Neural cell (in vitro differentiated cells): ENCODE results near the gene SBK3. TPM values are rescaled to one million over a fixed set of nuclear protein-coding genes. Genes with fewer than 3 reads are reported as not detected.

ENCODE experiments used
- H2AFZ ChIP-seq: fragments of 200-600, 300-800 bp; sonication (generic), shearing (Covaris generic); 2 replicates; pipeline ENCODE4 v1.6.0; 2014; ENCODE audit warnings: low read depth, mild to moderate bottlenecking, antibody characterized with exemption, low read length, moderate library complexity
- H3F3A ChIP-seq: fragments of 200-600 bp; shearing (Covaris generic); 2 replicates; pipeline ENCODE4 v1.6.1; 2016; ENCODE audit warnings: mild to moderate bottlenecking, moderate library complexity, mixed read lengths, antibody characterized with exemption, low read length; ENCODE audit not compliant: insufficient read depth, poor library complexity, severe bottlenecking
- H3K27ac ChIP-seq: fragments of 200-600, 300-800 bp; sonication (generic), shearing (Covaris generic); 2 replicates; pipeline ENCODE4 v1.5.1; 2014; ENCODE audit warnings: mild to moderate bottlenecking, low read length, moderate library complexity
- H3K27me3 ChIP-seq: fragments of 300-800, 200-600 bp; sonication (generic), shearing (Covaris generic); 2 replicates; pipeline ENCODE4 v1.6.0; 2014; ENCODE audit warnings: mild to moderate bottlenecking, low read depth, low read length, moderate library complexity; ENCODE audit not compliant: insufficient read depth
- H3K36me3 ChIP-seq: fragments of 300-800, 200-600 bp; sonication (generic), shearing (Covaris generic); 2 replicates; pipeline ENCODE4 v1.5.1; 2014; ENCODE audit warnings: mild to moderate bottlenecking, antibody characterized with exemption, low read length, moderate library complexity; ENCODE audit not compliant: insufficient read depth
- H3K4me2 ChIP-seq: fragments of 300-800, 200-600 bp; sonication (generic), shearing (Covaris generic); 2 replicates; pipeline ENCODE4 v1.6.0; 2014; ENCODE audit warnings: mild to moderate bottlenecking, low read length
- H3K4me3 ChIP-seq: fragments of 300-800, 200-600 bp; sonication (generic), shearing (Covaris generic); 2 replicates; pipeline ENCODE4 v1.5.1; 2014; ENCODE audit warnings: mild to moderate bottlenecking, low read length, moderate library complexity
- H3K79me2 ChIP-seq: fragments of 200-600 bp; shearing (Covaris generic); replicated peaks from 2 replicates; pipeline ENCODE4 v1.6.0; 2014; ENCODE audit warnings: mild to moderate bottlenecking, low read length, moderate library complexity; ENCODE audit not compliant: insufficient read depth
- H3K9ac ChIP-seq: fragments of 300-800, 200-600 bp; sonication (generic), shearing (Covaris generic); 2 replicates; pipeline ENCODE4 v1.6.1; 2016; ENCODE audit warnings: mild to moderate bottlenecking, low read length, mixed read lengths
- H3K9me2 ChIP-seq: fragments of 200-600 bp; shearing (Covaris generic); 2 replicates; pipeline ENCODE4 v1.6.1; 2016; ENCODE audit warnings: mild to moderate bottlenecking, low read length, mixed read lengths; ENCODE audit not compliant: insufficient read depth
- H3K9me3 ChIP-seq: fragments of 200-600, 300-800 bp; sonication (generic), shearing (Covaris generic); 2 replicates; pipeline ENCODE4 v1.6.1; 2016; ENCODE audit warnings: mild to moderate bottlenecking, mixed run types, low read length, moderate library complexity, mixed read lengths
- H4K20me1 ChIP-seq: fragments of 200-600 bp; shearing (Covaris generic); 2 replicates; pipeline ENCODE4 v1.6.1; 2016; ENCODE audit warnings: mild to moderate bottlenecking, mixed run types; ENCODE audit not compliant: insufficient read depth
- EP300 ChIP-seq: fragments of 450-650 bp; conservative IDR thresholded peaks from 2 replicates; pipeline ENCODE4 v1.6.1; 2014; ENCODE audit warnings: antibody characterized with exemption, mild to moderate bottlenecking, moderate library complexity; ENCODE audit not compliant: poor library complexity, severe bottlenecking
- EZH2 ChIP-seq: fragments of 200-600, 300-800 bp; shearing (Covaris generic), sonication (generic); IDR thresholded peaks from 2 replicates; pipeline ENCODE4 v1.6.1; 2014; ENCODE audit warnings: antibody characterized with exemption, low read length, borderline replicate concordance, mild to moderate bottlenecking; ENCODE audit not compliant: insufficient read depth, poor library complexity, severe bottlenecking
- MXI1 ChIP-seq: fragments of 450-650 bp; conservative IDR thresholded peaks from 2 replicates; pipeline ENCODE4 v1.6.1; 2014; ENCODE audit warnings: antibody characterized with exemption, mild to moderate bottlenecking; ENCODE audit not compliant: poor library complexity, severe bottlenecking
- POLR2AphosphoS5 ChIP-seq: IDR thresholded peaks from 2 replicates; pipeline ENCODE4 v1.6.1; 2012
- RAD21 ChIP-seq: fragments of 450-650 bp; conservative IDR thresholded peaks from 2 replicates; pipeline ENCODE4 v1.6.1; 2014; ENCODE audit warnings: antibody characterized with exemption, mild to moderate bottlenecking, moderate library complexity
- SMC3 ChIP-seq: fragments of 450-650 bp; conservative IDR thresholded peaks from 2 replicates; pipeline ENCODE4 v1.6.1; 2014; ENCODE audit warnings: antibody characterized with exemption, mild to moderate bottlenecking, moderate library complexity; ENCODE audit not compliant: poor library complexity
- TAF1 ChIP-seq: IDR thresholded peaks from 2 replicates; pipeline ENCODE4 v1.6.1; 2012; ENCODE audit warnings: low read depth
- polyA plus RNA-seq: library from polyadenylated mRNA; depleted of rRNA; stranded (reverse); fragments of >200 nt; gene quantifications from 2 replicates; pipeline ENCODE4 v1.2.3, GENCODE V29; 2014
- TF ChIP-seq, protein P1 (sequence below): IDR thresholded peaks from 2 replicates; pipeline ENCODE4 v1.6.1; 2012; ENCODE audit warnings: borderline replicate concordance
- TF ChIP-seq, protein P2 (sequence below): fragments of 450-650 bp; IDR thresholded peaks from 2 replicates; pipeline ENCODE4 v1.5.1; 2014; ENCODE audit warnings: antibody characterized with exemption, mild to moderate bottlenecking, moderate library complexity; ENCODE audit not compliant: poor library complexity, severe bottlenecking

SBK3 gene
- polyA plus RNA-seq, 1 donor from 2014 or later: not detected

DNA sequence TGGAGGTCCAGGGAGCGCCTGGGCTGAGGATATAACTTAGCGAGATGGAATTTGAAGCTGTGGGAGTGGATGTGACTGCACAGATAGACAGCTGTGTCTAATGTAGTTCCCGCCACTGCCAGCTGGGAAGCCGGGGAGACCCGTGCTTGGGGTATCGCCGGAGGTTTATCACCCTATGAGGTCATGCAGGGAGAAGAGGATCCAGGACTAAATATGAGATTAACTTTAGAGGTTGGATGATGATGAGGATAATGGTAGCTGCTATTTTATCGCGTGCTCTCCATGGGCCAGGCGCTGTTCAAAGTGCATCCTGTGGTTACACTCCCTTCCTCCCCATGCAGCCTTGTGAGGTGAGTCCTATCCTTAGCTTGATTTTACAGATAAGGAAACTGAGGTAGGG, 37.2 kb downstream of the SBK3 start:
- H3K27ac ChIP-seq: no peak overlapping the region
- TF ChIP-seq TAF1 (no peak), SMC3 (no peak)
- no peak overlapping the region for H3K4me3 ChIP-seq
- no peak overlapping the region for H3K4me2 ChIP-seq
- H3K79me2 ChIP-seq: no peaks in the 10 kb centered on the region
- no peak overlapping the region for H3K9ac ChIP-seq
- no peaks in the 10 kb centered on the region for H3K9me3 ChIP-seq
- H3K27me3 ChIP-seq: no peaks in the 10 kb centered on the region
- no peaks in the 10 kb centered on the region for H3F3A ChIP-seq
- H4K20me1 ChIP-seq: no peaks in the 10 kb centered on the region
- H2AFZ ChIP-seq: no peak overlapping the region
- H3K36me3 ChIP-seq: no peaks in the 10 kb centered on the region
- H3K9me2 ChIP-seq: no peaks in the 10 kb centered on the region

DNA sequence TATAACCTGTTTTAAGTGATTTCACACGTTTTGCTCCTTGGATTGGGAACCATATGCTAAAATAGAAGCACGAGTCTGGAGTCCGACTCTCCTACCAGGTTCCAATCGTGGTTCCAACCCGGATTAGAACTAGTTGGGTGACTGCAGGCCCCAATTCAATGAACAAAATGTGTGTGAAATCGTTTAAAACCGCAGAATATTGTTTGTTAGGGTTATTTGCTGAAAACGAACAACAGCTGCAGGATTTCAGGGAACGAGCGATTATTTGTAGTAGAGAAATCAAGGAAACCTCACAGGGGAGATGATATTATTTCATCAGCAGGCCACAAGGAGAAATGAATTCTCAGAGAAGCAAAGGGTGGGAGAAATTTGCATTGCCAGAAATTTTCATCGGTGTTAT, 40.4 kb downstream of the SBK3 start:
- Histone ChIP-seq H3K4me2 (no peak overlapping the region), H3F3A (no peaks in the 10 kb centered on the region), H3K36me3 (no peaks in the 10 kb centered on the region), H3K27ac (no peak overlapping the region), H3K27me3 (no peaks in the 10 kb centered on the region), H2AFZ (no peak overlapping the region), H4K20me1 (no peaks in the 10 kb centered on the region), H3K9me3 (no peaks in the 10 kb centered on the region), H3K79me2 (no peaks in the 10 kb centered on the region), H3K9ac (no peak overlapping the region), H3K4me3 (no peak overlapping the region), H3K9me2 (no peaks in the 10 kb centered on the region)
- no peak for TF ChIP-seq TAF1
- no peak for TF ChIP-seq POLR2AphosphoS5
- no peak for TF ChIP-seq RAD21
- TF ChIP-seq, protein P1, sequence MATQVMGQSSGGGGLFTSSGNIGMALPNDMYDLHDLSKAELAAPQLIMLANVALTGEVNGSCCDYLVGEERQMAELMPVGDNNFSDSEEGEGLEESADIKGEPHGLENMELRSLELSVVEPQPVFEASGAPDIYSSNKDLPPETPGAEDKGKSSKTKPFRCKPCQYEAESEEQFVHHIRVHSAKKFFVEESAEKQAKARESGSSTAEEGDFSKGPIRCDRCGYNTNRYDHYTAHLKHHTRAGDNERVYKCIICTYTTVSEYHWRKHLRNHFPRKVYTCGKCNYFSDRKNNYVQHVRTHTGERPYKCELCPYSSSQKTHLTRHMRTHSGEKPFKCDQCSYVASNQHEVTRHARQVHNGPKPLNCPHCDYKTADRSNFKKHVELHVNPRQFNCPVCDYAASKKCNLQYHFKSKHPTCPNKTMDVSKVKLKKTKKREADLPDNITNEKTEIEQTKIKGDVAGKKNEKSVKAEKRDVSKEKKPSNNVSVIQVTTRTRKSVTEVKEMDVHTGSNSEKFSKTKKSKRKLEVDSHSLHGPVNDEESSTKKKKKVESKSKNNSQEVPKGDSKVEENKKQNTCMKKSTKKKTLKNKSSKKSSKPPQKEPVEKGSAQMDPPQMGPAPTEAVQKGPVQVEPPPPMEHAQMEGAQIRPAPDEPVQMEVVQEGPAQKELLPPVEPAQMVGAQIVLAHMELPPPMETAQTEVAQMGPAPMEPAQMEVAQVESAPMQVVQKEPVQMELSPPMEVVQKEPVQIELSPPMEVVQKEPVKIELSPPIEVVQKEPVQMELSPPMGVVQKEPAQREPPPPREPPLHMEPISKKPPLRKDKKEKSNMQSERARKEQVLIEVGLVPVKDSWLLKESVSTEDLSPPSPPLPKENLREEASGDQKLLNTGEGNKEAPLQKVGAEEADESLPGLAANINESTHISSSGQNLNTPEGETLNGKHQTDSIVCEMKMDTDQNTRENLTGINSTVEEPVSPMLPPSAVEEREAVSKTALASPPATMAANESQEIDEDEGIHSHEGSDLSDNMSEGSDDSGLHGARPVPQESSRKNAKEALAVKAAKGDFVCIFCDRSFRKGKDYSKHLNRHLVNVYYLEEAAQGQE: no peak
- TF ChIP-seq, protein P2, sequence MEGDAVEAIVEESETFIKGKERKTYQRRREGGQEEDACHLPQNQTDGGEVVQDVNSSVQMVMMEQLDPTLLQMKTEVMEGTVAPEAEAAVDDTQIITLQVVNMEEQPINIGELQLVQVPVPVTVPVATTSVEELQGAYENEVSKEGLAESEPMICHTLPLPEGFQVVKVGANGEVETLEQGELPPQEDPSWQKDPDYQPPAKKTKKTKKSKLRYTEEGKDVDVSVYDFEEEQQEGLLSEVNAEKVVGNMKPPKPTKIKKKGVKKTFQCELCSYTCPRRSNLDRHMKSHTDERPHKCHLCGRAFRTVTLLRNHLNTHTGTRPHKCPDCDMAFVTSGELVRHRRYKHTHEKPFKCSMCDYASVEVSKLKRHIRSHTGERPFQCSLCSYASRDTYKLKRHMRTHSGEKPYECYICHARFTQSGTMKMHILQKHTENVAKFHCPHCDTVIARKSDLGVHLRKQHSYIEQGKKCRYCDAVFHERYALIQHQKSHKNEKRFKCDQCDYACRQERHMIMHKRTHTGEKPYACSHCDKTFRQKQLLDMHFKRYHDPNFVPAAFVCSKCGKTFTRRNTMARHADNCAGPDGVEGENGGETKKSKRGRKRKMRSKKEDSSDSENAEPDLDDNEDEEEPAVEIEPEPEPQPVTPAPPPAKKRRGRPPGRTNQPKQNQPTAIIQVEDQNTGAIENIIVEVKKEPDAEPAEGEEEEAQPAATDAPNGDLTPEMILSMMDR: no peak
- TF ChIP-seq EZH2: no peak
- no peak for TF ChIP-seq EP300
- no peak for TF ChIP-seq MXI1
- TF ChIP-seq SMC3: no peak

DNA sequence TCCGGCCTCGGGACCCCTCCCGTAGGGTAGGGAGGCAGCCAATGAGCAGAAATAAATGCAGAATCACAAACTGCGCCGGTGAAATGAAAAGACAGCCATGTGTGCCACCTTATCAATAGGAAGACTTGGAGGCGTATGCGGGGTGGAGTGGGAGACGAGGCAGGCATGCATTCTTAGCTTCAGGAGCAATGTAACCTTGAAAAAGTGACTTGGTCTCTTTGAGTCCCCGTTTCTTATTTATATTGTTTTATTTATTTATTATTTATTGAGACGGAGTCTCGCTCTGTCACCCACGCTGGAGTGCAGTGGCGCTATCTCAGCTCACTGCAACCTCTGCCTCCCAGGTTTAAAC, 41.1 kb downstream of the SBK3 start:
- no peaks in the 10 kb centered on the region for H3K9me2 ChIP-seq
- H3K27ac ChIP-seq: no peak overlapping the region
- H3K36me3 ChIP-seq: no peaks in the 10 kb centered on the region
- H2AFZ ChIP-seq: no peak overlapping the region
- H3K79me2 ChIP-seq: no peaks in the 10 kb centered on the region
- no peak overlapping the region for H3K4me2 ChIP-seq
- no peaks in the 10 kb centered on the region for H3K9me3 ChIP-seq
- H3K9ac ChIP-seq: no peak overlapping the region
- H3K27me3 ChIP-seq: no peaks in the 10 kb centered on the region
- H3K4me3 ChIP-seq: peak overlapping the region; percentile 61
- H4K20me1 ChIP-seq: no peaks in the 10 kb centered on the region
- TF ChIP-seq EZH2 (no peak), EP300 (no peak), SMC3 (peak; percentile 4), TAF1 (no peak)
- H3F3A ChIP-seq: no peaks in the 10 kb centered on the region
